ENCODE data around the gene SCGN. TPM values are rescaled to one million over a fixed set of nuclear protein-coding genes. Genes with fewer than 3 reads are reported as not detected.

SCGN gene
- total RNA-seq, 1 donor from 2014 or later: 47.1 TPM

- Mint-ChIP-seq H3K4me1 (ENCODE audit: unreplicated experiment) (no peaks in the 10 kb centered on the region), H3K27me3 (no peaks in the 10 kb centered on the region), H3K9me3 (no peaks in the 10 kb centered on the region), H3K27ac (no peak overlapping the region), H3K36me3 (no peaks in the 10 kb centered on the region), H3K4me3 (no peak overlapping the region)
- no peak for TF ChIP-seq CTCF (conservative IDR thresholded peaks at IDR 0.05)
- DNase-seq (ENCODE audit: extremely low spot score, unreplicated experiment): no peak
Observed at GRCh38 chr6:25682324-25682723, 30.3 kb downstream of the SCGN start.

GRCh38 chr6:25684565-25684964, 32.5 kb downstream of the SCGN start:
- Mint-ChIP-seq H3K27ac (no peak overlapping the region), H3K36me3 (no peaks in the 10 kb centered on the region), H3K9me3 (no peaks in the 10 kb centered on the region), H3K27me3 (no peaks in the 10 kb centered on the region), H3K4me3 (no peak overlapping the region), H3K4me1 (ENCODE audit: unreplicated experiment) (no peaks in the 10 kb centered on the region)
- TF ChIP-seq CTCF (conservative IDR thresholded peaks at IDR 0.05): no peak
- no peak for DNase-seq (ENCODE audit: extremely low spot score, unreplicated experiment)

GRCh38 chr6:25685251-25685650, 33.2 kb downstream of the SCGN start:
- no peak for TF ChIP-seq CTCF (conservative IDR thresholded peaks at IDR 0.05)
- Mint-ChIP-seq H3K4me3 (no peak overlapping the region), H3K27ac (no peak overlapping the region), H3K9me3 (no peaks in the 10 kb centered on the region), H3K4me1 (ENCODE audit: unreplicated experiment) (no peaks in the 10 kb centered on the region), H3K36me3 (no peaks in the 10 kb centered on the region), H3K27me3 (no peaks in the 10 kb centered on the region)
- no peak for DNase-seq (ENCODE audit: extremely low spot score, unreplicated experiment)

GRCh38 chr6:25685896-25686295, 33.9 kb downstream of the SCGN start:
- TF ChIP-seq CTCF (conservative IDR thresholded peaks at IDR 0.05): no peak
- H3K36me3 Mint-ChIP-seq: no peaks in the 10 kb centered on the region
- no peak for DNase-seq (ENCODE audit: extremely low spot score, unreplicated experiment)
- no peak overlapping the region for H3K4me3 Mint-ChIP-seq
- H3K9me3 Mint-ChIP-seq: no peaks in the 10 kb centered on the region
- H3K27me3 Mint-ChIP-seq: no peaks in the 10 kb centered on the region
- H3K4me1 Mint-ChIP-seq (ENCODE audit: unreplicated experiment): no peaks in the 10 kb centered on the region
- no peak overlapping the region for H3K27ac Mint-ChIP-seq

- TF ChIP-seq CTCF (conservative IDR thresholded peaks at IDR 0.05): no peak
- Mint-ChIP-seq H3K4me1 (ENCODE audit: unreplicated experiment) (no peaks in the 10 kb centered on the region), H3K36me3 (no peaks in the 10 kb centered on the region), H3K27ac (no peak overlapping the region), H3K27me3 (peaks cover under 1% of the 10 kb centered on the region), H3K4me3 (no peak overlapping the region), H3K9me3 (no peaks in the 10 kb centered on the region)
- no peak for DNase-seq (ENCODE audit: extremely low spot score, unreplicated experiment)
Observed at GRCh38 chr6:25686856-25687255, 34.8 kb downstream of the SCGN start.

GRCh38 chr6:25689966-25690365, 38.0 kb downstream of the SCGN start:
- DNase-seq (ENCODE audit: extremely low spot score, unreplicated experiment): no peak
- Mint-ChIP-seq H3K4me3 (no peak overlapping the region), H3K36me3 (no peaks in the 10 kb centered on the region), H3K27me3 (peaks cover 3% of the 10 kb centered on the region), H3K27ac (no peak overlapping the region), H3K9me3 (no peaks in the 10 kb centered on the region), H3K4me1 (ENCODE audit: unreplicated experiment) (no peaks in the 10 kb centered on the region)
- TF ChIP-seq CTCF (conservative IDR thresholded peaks at IDR 0.05): no peak

All from type B pancreatic cell (in vitro differentiated cells).